K562 (cell line): ENCODE results near the gene PRKCSH. TPM values are rescaled to one million over a fixed set of nuclear protein-coding genes. Genes with fewer than 3 reads are reported as not detected.

ENCODE experiments used
- ARID1B ChIP-seq: fragments of 450-650 bp; IDR thresholded peaks from 2 replicates; pipeline ENCODE4 v1.6.1; 2016; ENCODE audit warnings: antibody characterized with exemption, mild to moderate bottlenecking, inconsistent platforms
- BACH1 ChIP-seq: fragments of 200-800 bp; sonication (Bioruptor generic); IDR thresholded peaks from 2 replicates; pipeline ENCODE4 v1.6.1; 2016; ENCODE audit warnings: missing genetic modification characterization, missing compliant biosample characterization
- FOXA3 ChIP-seq, 2 experiments: fragments of 450-650 bp in 1 of 2; sonication (generic) in 1 of 2; formaldehyde crosslinking; IDR thresholded peaks in 1 of 2; conservative IDR thresholded peaks in 1 of 2; 2 replicates each; pipeline versions ENCODE4 v1.4.0 to v1.8.0; 2020 to 2022; ENCODE audit warnings: mild to moderate bottlenecking in 2 of 2, missing genetic modification reagents in 1 of 2
- KAT8 ChIP-seq: fragments of 450-650 bp; IDR thresholded peaks from 2 replicates; pipeline ENCODE4 v1.6.1; 2016; ENCODE audit warnings: low read depth, mild to moderate bottlenecking
- KLF6 ChIP-seq: fragments of 250-450 bp; sonication (Bioruptor Pico); IDR thresholded peaks from 2 replicates; pipeline ENCODE4 v1.4.0; 2020; ENCODE audit warnings: mild to moderate bottlenecking, moderate library complexity, borderline replicate concordance
- MIER1 ChIP-seq: fragments of 450-650 bp; IDR thresholded peaks from 2 replicates; pipeline ENCODE4 v1.6.1; 2016; ENCODE audit warnings: antibody characterized with exemption, mild to moderate bottlenecking, low read depth
- MYNN ChIP-seq, 2 experiments: sonication (generic); formaldehyde crosslinking in 1 of 2; IDR thresholded peaks; 2 replicates each; pipeline versions ENCODE4 v1.5.0 to v1.6.1; 2016 to 2020; ENCODE audit warnings: antibody characterized with exemption in 1 of 2, missing genetic modification reagents in 1 of 2
- NFYB ChIP-seq: IDR thresholded peaks from 2 replicates; pipeline ENCODE4 v1.6.1; 2011; ENCODE audit warnings: mild to moderate bottlenecking, moderate library complexity; ENCODE audit not compliant: insufficient read length; ENCODE audit errors: extremely low read depth
- SMARCE1 ChIP-seq: fragments of 450-650 bp; IDR thresholded peaks from 2 replicates; pipeline ENCODE4 v1.7.1; 2016; ENCODE audit warnings: mild to moderate bottlenecking
- ZC3H8 ChIP-seq: fragments of 450-650 bp; IDR thresholded peaks from 2 replicates; pipeline ENCODE4 v1.6.1; 2017
- ZHX1 ChIP-seq: fragments of 150-350 bp; conservative IDR thresholded peaks from 2 replicates; pipeline ENCODE4 v1.6.1; 2014; ENCODE audit warnings: low read length
- ZKSCAN1 ChIP-seq: fragments of 150-350 bp; IDR thresholded peaks from 2 replicates; pipeline ENCODE4 v1.6.1; 2016; ENCODE audit warnings: low read depth, low read length
- ZNF140 ChIP-seq: fragments of 250-450 bp; sonication (Bioruptor Pico); IDR thresholded peaks from 2 replicates; pipeline ENCODE4 v1.8.0; 2021; ENCODE audit warnings: moderate library complexity, mild to moderate bottlenecking, inconsistent platforms
- ZNF507 ChIP-seq: conservative IDR thresholded peaks from 2 replicates; pipeline ENCODE4 v1.6.1; 2017; ENCODE audit warnings: missing genetic modification characterization, missing compliant biosample characterization
- polyA plus RNA-seq, 8 experiments: library from polyadenylated mRNA; depleted of rRNA in 4 of 8; stranded (reverse) in 5 of 8; unstranded in 3 of 8; fragments of >200 nt; fragmentation: Nextera tagmentation in 2 of 8; fragmentation: Illumina TruSeq in 1 of 8; extraction: Ambion mirVana in 2 of 8; extraction: Trizol in 1 of 8; gene quantifications; 2 replicates each; pipeline versions ENCODE4 v1.2.1 to v1.2.3, GENCODE V29; 2011 to 2014; ENCODE audit warnings: inconsistent platforms in 1 of 8, missing spikeins in 1 of 8
- total RNA-seq, 7 experiments: library from RNA; depleted of rRNA in 6 of 7; stranded (reverse); fragments of >200 nt in 6 of 7; fragmentation: Illumina TruSeq in 2 of 7; extraction: Trizol in 2 of 7; gene quantifications; 2 replicates each; pipeline versions ENCODE4 v1.2.1 to v1.2.3, GENCODE V29; 2011 to 2021; ENCODE audit warnings: low replicate concordance in 1 of 7
- TF ChIP-seq, protein P1 (sequence below): sonication (generic); formaldehyde crosslinking; IDR thresholded peaks from 2 replicates; pipeline ENCODE4 v1.8.1; 2023; ENCODE audit warnings: mild to moderate bottlenecking, missing genetic modification reagents
- TF ChIP-seq, protein P2 (sequence below), 2 experiments: fragments of 150-350 bp in 1 of 2; IDR thresholded peaks; 2 replicates each; pipeline ENCODE4 v1.6.1; 2012 to 2016; ENCODE audit warnings: low read depth in 2 of 2, low read length in 2 of 2, mild to moderate bottlenecking in 1 of 2, moderate library complexity in 1 of 2
- TF ChIP-seq, protein P3 (sequence below): fragments of 450-650 bp; conservative IDR thresholded peaks from 2 replicates; pipeline ENCODE4 v1.6.1; 2016; ENCODE audit warnings: missing genetic modification characterization, low read depth, mild to moderate bottlenecking, missing compliant biosample characterization, moderate library complexity

Gene PRKCSH
- total and polyA plus RNA-seq, 9 of the 15 experiments (the other 6 are each of a cell fraction or from before 2014, with no cell fraction given): 2.3 to 297 (median 48.1) TPM

- TF ChIP-seq, protein P1, sequence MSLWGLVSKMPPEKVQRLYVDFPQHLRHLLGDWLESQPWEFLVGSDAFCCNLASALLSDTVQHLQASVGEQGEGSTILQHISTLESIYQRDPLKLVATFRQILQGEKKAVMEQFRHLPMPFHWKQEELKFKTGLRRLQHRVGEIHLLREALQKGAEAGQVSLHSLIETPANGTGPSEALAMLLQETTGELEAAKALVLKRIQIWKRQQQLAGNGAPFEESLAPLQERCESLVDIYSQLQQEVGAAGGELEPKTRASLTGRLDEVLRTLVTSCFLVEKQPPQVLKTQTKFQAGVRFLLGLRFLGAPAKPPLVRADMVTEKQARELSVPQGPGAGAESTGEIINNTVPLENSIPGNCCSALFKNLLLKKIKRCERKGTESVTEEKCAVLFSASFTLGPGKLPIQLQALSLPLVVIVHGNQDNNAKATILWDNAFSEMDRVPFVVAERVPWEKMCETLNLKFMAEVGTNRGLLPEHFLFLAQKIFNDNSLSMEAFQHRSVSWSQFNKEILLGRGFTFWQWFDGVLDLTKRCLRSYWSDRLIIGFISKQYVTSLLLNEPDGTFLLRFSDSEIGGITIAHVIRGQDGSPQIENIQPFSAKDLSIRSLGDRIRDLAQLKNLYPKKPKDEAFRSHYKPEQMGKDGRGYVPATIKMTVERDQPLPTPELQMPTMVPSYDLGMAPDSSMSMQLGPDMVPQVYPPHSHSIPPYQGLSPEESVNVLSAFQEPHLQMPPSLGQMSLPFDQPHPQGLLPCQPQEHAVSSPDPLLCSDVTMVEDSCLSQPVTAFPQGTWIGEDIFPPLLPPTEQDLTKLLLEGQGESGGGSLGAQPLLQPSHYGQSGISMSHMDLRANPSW (CRISPR knock-in tag): no peak
- TF ChIP-seq FOXA3 (CRISPR knock-in tag; conservative IDR thresholded peaks at IDR 0.05 in 1 of 2, IDR thresholded peaks at IDR 0.05 in 1 of 2) (peak in 1 of 2 experiments; percentile 96; a peak in 2 of 4 replicates), ZNF507 (tag) (no peak), MIER1 (no peak), KLF6 (CRISPR knock-in tag) (no peak), ZKSCAN1 (peak; percentile 66), SMARCE1 (no peak), ZHX1 (no peak), NFYB (no peak), MYNN (IDR thresholded peaks at IDR 0.05) (peak; percentile 48; the same call in 1 of the 2 replicates), MYNN (CRISPR knock-in tag; IDR thresholded peaks at IDR 0.05) (no peak), ZNF140 (CRISPR knock-in tag) (no peak), ZC3H8 (no peak), ARID1B (no peak; the same call in 1 of the 2 replicates), KAT8 (no peak), BACH1 (tag) (no peak)
- TF ChIP-seq, protein P2, sequence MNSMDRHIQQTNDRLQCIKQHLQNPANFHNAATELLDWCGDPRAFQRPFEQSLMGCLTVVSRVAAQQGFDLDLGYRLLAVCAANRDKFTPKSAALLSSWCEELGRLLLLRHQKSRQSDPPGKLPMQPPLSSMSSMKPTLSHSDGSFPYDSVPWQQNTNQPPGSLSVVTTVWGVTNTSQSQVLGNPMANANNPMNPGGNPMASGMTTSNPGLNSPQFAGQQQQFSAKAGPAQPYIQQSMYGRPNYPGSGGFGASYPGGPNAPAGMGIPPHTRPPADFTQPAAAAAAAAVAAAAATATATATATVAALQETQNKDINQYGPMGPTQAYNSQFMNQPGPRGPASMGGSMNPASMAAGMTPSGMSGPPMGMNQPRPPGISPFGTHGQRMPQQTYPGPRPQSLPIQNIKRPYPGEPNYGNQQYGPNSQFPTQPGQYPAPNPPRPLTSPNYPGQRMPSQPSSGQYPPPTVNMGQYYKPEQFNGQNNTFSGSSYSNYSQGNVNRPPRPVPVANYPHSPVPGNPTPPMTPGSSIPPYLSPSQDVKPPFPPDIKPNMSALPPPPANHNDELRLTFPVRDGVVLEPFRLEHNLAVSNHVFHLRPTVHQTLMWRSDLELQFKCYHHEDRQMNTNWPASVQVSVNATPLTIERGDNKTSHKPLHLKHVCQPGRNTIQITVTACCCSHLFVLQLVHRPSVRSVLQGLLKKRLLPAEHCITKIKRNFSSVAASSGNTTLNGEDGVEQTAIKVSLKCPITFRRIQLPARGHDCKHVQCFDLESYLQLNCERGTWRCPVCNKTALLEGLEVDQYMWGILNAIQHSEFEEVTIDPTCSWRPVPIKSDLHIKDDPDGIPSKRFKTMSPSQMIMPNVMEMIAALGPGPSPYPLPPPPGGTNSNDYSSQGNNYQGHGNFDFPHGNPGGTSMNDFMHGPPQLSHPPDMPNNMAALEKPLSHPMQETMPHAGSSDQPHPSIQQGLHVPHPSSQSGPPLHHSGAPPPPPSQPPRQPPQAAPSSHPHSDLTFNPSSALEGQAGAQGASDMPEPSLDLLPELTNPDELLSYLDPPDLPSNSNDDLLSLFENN (IDR thresholded peaks at IDR 0.05; ENCODE audit: low read depth in 2 of 2, low read length in 2 of 2): 0 out of 4 replicates have a peak, but pooled peaks of 1 of the 2 experiments have one; percentile 43
- TF ChIP-seq, protein P3, sequence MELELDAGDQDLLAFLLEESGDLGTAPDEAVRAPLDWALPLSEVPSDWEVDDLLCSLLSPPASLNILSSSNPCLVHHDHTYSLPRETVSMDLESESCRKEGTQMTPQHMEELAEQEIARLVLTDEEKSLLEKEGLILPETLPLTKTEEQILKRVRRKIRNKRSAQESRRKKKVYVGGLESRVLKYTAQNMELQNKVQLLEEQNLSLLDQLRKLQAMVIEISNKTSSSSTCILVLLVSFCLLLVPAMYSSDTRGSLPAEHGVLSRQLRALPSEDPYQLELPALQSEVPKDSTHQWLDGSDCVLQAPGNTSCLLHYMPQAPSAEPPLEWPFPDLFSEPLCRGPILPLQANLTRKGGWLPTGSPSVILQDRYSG (tag): no peak
Measured at GRCh38 chr19:11482384-11483050, 47.1 kb downstream of the PRKCSH start (continued).
